ENCODE data around the gene LONP1.

DNA sequence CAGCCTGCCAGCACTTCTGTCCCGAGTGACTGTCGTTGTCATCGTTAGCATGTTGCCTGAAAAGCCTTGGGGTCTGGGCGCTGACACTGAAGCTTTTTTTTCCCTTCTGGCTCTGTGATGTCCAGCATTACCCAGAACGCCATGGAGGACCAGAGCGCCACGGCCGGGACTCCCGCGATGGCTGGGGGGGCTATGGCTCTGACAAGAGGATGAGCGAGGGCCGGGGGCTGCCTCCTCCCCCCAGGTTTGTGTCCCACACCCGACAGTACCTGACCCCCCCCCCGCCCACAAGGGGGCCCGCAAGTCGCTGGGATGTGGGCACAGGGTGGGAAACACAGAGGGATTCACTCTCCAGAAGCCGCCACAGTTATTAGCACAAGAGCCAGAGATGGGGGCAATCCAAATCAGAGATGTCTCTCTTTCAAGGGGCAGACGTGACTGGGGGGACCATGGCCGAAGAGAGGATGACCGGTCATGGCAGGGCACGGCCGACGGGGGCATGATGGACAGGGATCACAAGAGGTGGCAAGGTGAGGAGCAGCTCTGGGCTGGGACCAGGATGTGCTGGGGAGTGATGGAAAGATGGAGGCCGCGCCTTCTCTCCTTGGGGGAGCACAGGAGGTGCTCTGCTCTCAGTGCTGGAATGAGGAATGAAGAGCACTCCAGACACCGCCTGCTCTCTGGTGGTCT is 52.9 kb downstream of the LONP1 start:
- TF ChIP-seq POLR2A (IDR thresholded peaks at IDR 0.05) (no peak), CTCF (IDR thresholded peaks at IDR 0.05) (no peak)

Data from lower leg skin (tissue), 3 donors.